Astrocyte (in vitro differentiated cells and primary cell): ENCODE results near the gene AZGP1. TPM values are rescaled to one million over a fixed set of nuclear protein-coding genes. Genes with fewer than 3 reads are reported as not detected.
"Not testable (repeated sequence)": the region's sequence is repeated elsewhere in the genome, so short reads cannot be mapped to it uniquely, and the experiment has no call there.

Experiments
- DNase-seq: peaks from one replicate; pipeline ENCODE4 v3.0.0-alpha.2; 2010; ENCODE audit warnings: low read depth
- FAIRE-seq: peaks from 2 replicates; lab custom pipeline; 2011; peaks lifted over from hg19 to GRCh38; lab: Jason Lieb, UNC
- H2AFZ ChIP-seq: 2 replicates; pipeline ENCODE4 v1.6.0; 2012; ENCODE audit warnings: low read depth, low read length, inconsistent platforms
- H3K27ac ChIP-seq: 2 replicates; pipeline ENCODE4 v1.5.1; 2011; ENCODE audit warnings: low read depth, low read length, inconsistent platforms
- H3K27me3 ChIP-seq: 2 replicates; pipeline ENCODE4 v1.6.0; 2011; ENCODE audit warnings: low read length, inconsistent platforms; ENCODE audit not compliant: insufficient read depth
- H3K36me3 ChIP-seq: 2 replicates; pipeline ENCODE4 v1.5.1; 2011; ENCODE audit warnings: low read length, inconsistent platforms; ENCODE audit not compliant: insufficient read depth
- H3K4me1 ChIP-seq: 2 replicates; pipeline ENCODE4 v1.5.1; 2011; ENCODE audit warnings: low read length, inconsistent platforms; ENCODE audit not compliant: insufficient read depth
- H3K4me2 ChIP-seq: 2 replicates; pipeline ENCODE4 v1.6.0; 2012; ENCODE audit warnings: low read length, inconsistent platforms
- H3K4me3 ChIP-seq: 2 replicates; pipeline ENCODE4 v1.5.1; 2011; ENCODE audit warnings: low read depth, mild to moderate bottlenecking, low read length, inconsistent platforms; ENCODE audit not compliant: insufficient read depth
- H3K79me2 ChIP-seq: 2 replicates; pipeline ENCODE4 v1.6.0; 2012; ENCODE audit warnings: mild to moderate bottlenecking, low read length, inconsistent platforms; ENCODE audit not compliant: insufficient read depth
- H3K9ac ChIP-seq: 2 replicates; pipeline ENCODE4 v1.6.0; 2012; ENCODE audit warnings: mild to moderate bottlenecking, low read length, inconsistent platforms
- H3K9me3 ChIP-seq: 2 replicates; pipeline ENCODE4 v1.5.1; 2012; ENCODE audit warnings: low read depth, mild to moderate bottlenecking, low read length, inconsistent platforms; ENCODE audit not compliant: insufficient read depth
- H4K20me1 ChIP-seq: 2 replicates; pipeline ENCODE4 v1.6.0; 2012; ENCODE audit warnings: low read length, inconsistent platforms; ENCODE audit not compliant: insufficient read depth
- H3K27ac Mint-ChIP-seq: one replicate; pipeline ENCODE4 v1.8.0; 2021; ENCODE audit warnings: mild to moderate bottlenecking, mixed read lengths; ENCODE audit not compliant: unreplicated experiment
- H3K27me3 Mint-ChIP-seq: one replicate; pipeline ENCODE4 v1.8.0; 2021; ENCODE audit warnings: low read depth, mixed read lengths; ENCODE audit not compliant: unreplicated experiment
- H3K36me3 Mint-ChIP-seq: one replicate; pipeline ENCODE4 v1.8.0; 2021; ENCODE audit warnings: low read depth, mixed read lengths; ENCODE audit not compliant: unreplicated experiment
- H3K4me1 Mint-ChIP-seq: one replicate; pipeline ENCODE4 v1.8.0; 2021; ENCODE audit warnings: low read depth, mixed read lengths; ENCODE audit not compliant: unreplicated experiment
- H3K4me3 Mint-ChIP-seq: one replicate; pipeline ENCODE4 v1.8.0; 2021; ENCODE audit warnings: mild to moderate bottlenecking, moderate library complexity, mixed read lengths; ENCODE audit not compliant: unreplicated experiment
- H3K9me3 Mint-ChIP-seq: one replicate; pipeline ENCODE4 v1.8.0; 2021; ENCODE audit warnings: mild to moderate bottlenecking, mixed read lengths; ENCODE audit not compliant: unreplicated experiment
- EZH2 ChIP-seq: IDR thresholded peaks from 2 replicates; pipeline ENCODE4 v1.6.1; 2012; ENCODE audit warnings: mild to moderate bottlenecking, low read length, inconsistent platforms; ENCODE audit not compliant: insufficient read depth
- total RNA-seq: library from RNA; stranded (reverse); gene quantifications from 2 replicates; pipeline ENCODE4 v1.2.1, GENCODE V29; 2021
- TF ChIP-seq, protein P1 (sequence below): IDR thresholded peaks from 2 replicates; pipeline ENCODE4 v1.5.1; 2011; ENCODE audit warnings: low read depth, mild to moderate bottlenecking, inconsistent platforms, low read length, moderate library complexity; ENCODE audit not compliant: insufficient read depth

The AZGP1 gene
- total RNA-seq, 1 donor from 2014 or later, result not detected

DNA sequence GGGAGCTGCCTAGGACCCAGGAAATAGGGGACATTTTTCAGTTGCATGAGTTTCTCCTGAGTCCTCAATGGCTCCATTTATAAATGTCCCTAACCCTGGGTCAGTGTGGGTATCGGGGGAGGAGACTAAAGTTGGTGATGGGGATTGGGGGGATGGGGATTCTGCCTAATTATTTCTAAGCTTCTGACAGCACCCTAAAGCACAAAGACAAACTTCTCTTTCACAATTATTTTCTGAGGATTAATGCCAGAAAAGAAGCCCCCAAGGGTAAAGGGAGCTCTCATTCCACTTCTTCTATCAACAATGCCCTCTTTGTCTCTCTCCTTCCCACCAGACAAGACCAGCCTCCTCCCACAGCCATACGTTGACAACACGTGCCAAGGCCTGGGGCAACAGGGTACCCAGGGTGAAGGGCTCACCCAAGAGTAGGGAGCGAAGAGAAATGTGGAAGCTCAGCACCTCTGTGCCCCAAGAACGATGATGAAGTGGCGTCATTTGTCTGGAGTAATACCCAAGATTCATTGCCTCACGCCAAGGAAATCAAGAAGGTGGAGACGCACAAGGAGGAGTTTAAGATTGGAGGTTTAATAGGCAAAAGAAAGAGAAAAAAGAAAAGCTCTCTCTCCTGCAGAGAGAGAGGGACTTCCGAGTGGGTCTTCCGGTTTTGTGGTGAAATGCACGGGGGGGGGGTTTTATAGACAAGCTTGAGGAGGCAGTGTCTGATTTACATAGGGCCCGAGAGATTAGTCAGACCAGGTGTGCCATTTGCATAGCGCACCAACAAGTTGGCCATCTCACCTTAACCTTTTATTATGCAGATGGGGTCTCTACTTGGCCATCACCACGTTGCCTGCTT, 32.0 kb downstream of the AZGP1 start:
- TF ChIP-seq EZH2, result no peak
- TF ChIP-seq, protein P1, sequence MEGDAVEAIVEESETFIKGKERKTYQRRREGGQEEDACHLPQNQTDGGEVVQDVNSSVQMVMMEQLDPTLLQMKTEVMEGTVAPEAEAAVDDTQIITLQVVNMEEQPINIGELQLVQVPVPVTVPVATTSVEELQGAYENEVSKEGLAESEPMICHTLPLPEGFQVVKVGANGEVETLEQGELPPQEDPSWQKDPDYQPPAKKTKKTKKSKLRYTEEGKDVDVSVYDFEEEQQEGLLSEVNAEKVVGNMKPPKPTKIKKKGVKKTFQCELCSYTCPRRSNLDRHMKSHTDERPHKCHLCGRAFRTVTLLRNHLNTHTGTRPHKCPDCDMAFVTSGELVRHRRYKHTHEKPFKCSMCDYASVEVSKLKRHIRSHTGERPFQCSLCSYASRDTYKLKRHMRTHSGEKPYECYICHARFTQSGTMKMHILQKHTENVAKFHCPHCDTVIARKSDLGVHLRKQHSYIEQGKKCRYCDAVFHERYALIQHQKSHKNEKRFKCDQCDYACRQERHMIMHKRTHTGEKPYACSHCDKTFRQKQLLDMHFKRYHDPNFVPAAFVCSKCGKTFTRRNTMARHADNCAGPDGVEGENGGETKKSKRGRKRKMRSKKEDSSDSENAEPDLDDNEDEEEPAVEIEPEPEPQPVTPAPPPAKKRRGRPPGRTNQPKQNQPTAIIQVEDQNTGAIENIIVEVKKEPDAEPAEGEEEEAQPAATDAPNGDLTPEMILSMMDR, result no peak
- Mint-ChIP-seq H3K36me3 (no peaks in the 10 kb centered on the region), H3K27me3 (peaks cover 2% of the 10 kb centered on the region), H3K4me1 (no peaks in the 10 kb centered on the region), H3K9me3 (peaks cover 6% of the 10 kb centered on the region), H3K4me3 (no peak overlapping the region), H3K27ac (no peak overlapping the region)
- no peak for FAIRE-seq
- Histone ChIP-seq H3K9me3 (peaks cover 2% of the 10 kb centered on the region), H3K4me2 (no peak overlapping the region), H3K9ac (no peak overlapping the region), H3K4me1 (no peaks in the 10 kb centered on the region), H4K20me1 (no peaks in the 10 kb centered on the region), H3K4me3 (no peak overlapping the region), H2AFZ (no peak overlapping the region), H3K27ac (no peak overlapping the region), H3K36me3 (no peaks in the 10 kb centered on the region), H3K27me3 (peaks cover 5% of the 10 kb centered on the region), H3K79me2 (no peaks in the 10 kb centered on the region)
- no peak for DNase-seq

DNA sequence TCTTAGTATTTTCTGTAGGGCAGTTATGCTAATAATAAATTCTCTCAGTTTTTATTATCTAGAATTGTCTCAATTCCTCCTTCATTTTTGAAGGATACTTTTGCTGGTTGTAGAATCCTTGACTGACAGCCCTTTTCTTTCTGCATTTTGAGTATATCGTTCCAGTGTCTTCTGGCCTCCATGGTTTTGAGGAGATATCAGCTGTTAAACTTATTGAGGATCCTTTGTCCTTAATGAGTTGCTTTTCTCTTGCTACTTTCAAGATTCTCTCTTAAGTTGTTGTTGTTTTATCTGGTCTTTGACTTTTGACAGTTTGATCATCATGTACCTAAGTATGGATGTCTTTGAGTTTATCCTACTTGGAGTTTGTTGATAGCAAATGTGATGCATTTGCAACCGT, 37.5 kb downstream of the AZGP1 start:
- H3K27ac ChIP-seq, result no peak overlapping the region
- Mint-ChIP-seq H3K4me3 (no peak overlapping the region), H3K27ac (no peak overlapping the region), H3K36me3 (peaks cover 3% of the 10 kb centered on the region), H3K4me1 (no peaks in the 10 kb centered on the region), H3K27me3 (peaks cover 10% of the 10 kb centered on the region), H3K9me3 (peaks cover 6% of the 10 kb centered on the region)
- H3K36me3 ChIP-seq, result no peaks in the 10 kb centered on the region
- no peak overlapping the region for H3K4me2 ChIP-seq
- DNase-seq (no peak), FAIRE-seq (no peak)
- TF ChIP-seq, protein P1, result no peak
- no peak for TF ChIP-seq EZH2
- H3K9me3 ChIP-seq, result peaks cover 5% of the 10 kb centered on the region
- H3K27me3 ChIP-seq, result peaks cover under 1% of the 10 kb centered on the region
- no peak overlapping the region for H2AFZ ChIP-seq
- H3K79me2 ChIP-seq, result no peaks in the 10 kb centered on the region
- H3K4me1 ChIP-seq, result no peaks in the 10 kb centered on the region
- no peak overlapping the region for H3K4me3 ChIP-seq
- H3K9ac ChIP-seq, result no peak overlapping the region
- no peaks in the 10 kb centered on the region for H4K20me1 ChIP-seq

DNA sequence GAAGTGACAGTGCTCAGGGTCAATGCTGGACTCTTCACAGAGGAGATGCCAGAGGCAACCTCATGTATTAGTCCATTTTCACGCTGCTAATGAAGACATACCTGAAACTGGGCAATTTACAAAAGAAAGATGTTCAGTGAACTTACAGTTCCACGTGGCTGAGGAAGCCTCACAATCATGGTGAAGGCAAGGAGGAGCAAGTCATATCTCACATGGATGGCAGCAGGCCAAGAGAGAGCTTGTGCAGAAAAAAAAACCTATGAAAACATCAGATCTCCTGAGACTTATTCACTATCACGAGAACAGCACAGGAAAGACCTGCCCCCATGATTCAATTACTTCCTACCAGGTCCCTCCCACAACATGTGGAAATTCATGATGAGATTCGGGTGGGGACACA, 40.8 kb downstream of the AZGP1 start:
- H3K9me3 Mint-ChIP-seq, H3K4me1 Mint-ChIP-seq, FAIRE-seq, H3K79me2 ChIP-seq, H3K36me3 Mint-ChIP-seq, H3K27ac Mint-ChIP-seq, H3K27ac ChIP-seq, H3K4me3 Mint-ChIP-seq, H2AFZ ChIP-seq, H3K36me3 ChIP-seq, DNase-seq, H3K27me3 ChIP-seq, H3K4me1 ChIP-seq, H3K4me2 ChIP-seq, H3K9ac ChIP-seq, H4K20me1 ChIP-seq, H3K4me3 ChIP-seq, H3K9me3 ChIP-seq: not testable (repeated sequence)
- H3K27me3 Mint-ChIP-seq, result peaks cover 14% of the 10 kb centered on the region
